ENCODE measurements around the gene MYH9. TPM values are rescaled to one million over a fixed set of nuclear protein-coding genes. Genes with fewer than 3 reads are reported as not detected.

The MYH9 gene
- total RNA-seq, 4 donors from 2014 or later: 337 to 553 (median 433) TPM

- Histone ChIP-seq H3K36me3 (peaks cover 3 to 97% (median 9%) of the 10 kb centered on the region in 3 donors), H3K4me3 (no peak overlapping the region), H3K27me3 (no peaks in the 10 kb centered on the region), H3K9me3 (no peaks in the 10 kb centered on the region), H3K4me1 (peaks cover 0 to 3% (median 0%) of the 10 kb centered on the region in 4 donors), H3K27ac (no peak overlapping the region)
- TF ChIP-seq CTCF (IDR thresholded peaks at IDR 0.05) (no peak), POLR2A (IDR thresholded peaks at IDR 0.05) (no peak)
- DNase-seq: peak in 1 of 3 donors; percentile 34
Observed at GRCh38 chr22:36299295-36299694, 88.5 kb downstream of the MYH9 start.

- Histone ChIP-seq H3K36me3 (peaks cover 3 to 98% (median 9%) of the 10 kb centered on the region in 3 donors), H3K4me3 (no peak overlapping the region), H3K9me3 (no peaks in the 10 kb centered on the region), H3K4me1 (no peaks in the 10 kb centered on the region), H3K27me3 (no peaks in the 10 kb centered on the region), H3K27ac (no peak overlapping the region)
- TF ChIP-seq CTCF (IDR thresholded peaks at IDR 0.05) (no peak), POLR2A (IDR thresholded peaks at IDR 0.05) (no peak)
- no peak for DNase-seq
Observed at GRCh38 chr22:36298601-36299000, 89.2 kb downstream of the MYH9 start.

- H3K36me3 ChIP-seq: peaks cover 3 to 100% (median 9%) of the 10 kb centered on the region in 3 donors
- no peak for DNase-seq
- no peaks in the 10 kb centered on the region for H3K27me3 ChIP-seq
- no peak for TF ChIP-seq CTCF (IDR thresholded peaks at IDR 0.05)
- no peak for TF ChIP-seq POLR2A (IDR thresholded peaks at IDR 0.05)
- H3K4me1 ChIP-seq: no peaks in the 10 kb centered on the region
- no peak overlapping the region for H3K27ac ChIP-seq
- H3K9me3 ChIP-seq: no peaks in the 10 kb centered on the region
- H3K4me3 ChIP-seq: no peak overlapping the region
Observed at GRCh38 chr22:36298118-36298517, 89.6 kb downstream of the MYH9 start.

GRCh38 chr22:36297568-36297967, 90.2 kb downstream of the MYH9 start:
- Histone ChIP-seq H3K27me3 (no peaks in the 10 kb centered on the region), H3K9me3 (no peaks in the 10 kb centered on the region), H3K4me3 (no peak overlapping the region), H3K27ac (no peak overlapping the region), H3K4me1 (no peaks in the 10 kb centered on the region), H3K36me3 (peaks cover 3 to 100% (median 14%) of the 10 kb centered on the region in 3 donors)
- TF ChIP-seq POLR2A (IDR thresholded peaks at IDR 0.05) (no peak), CTCF (IDR thresholded peaks at IDR 0.05) (no peak)
- no peak for DNase-seq

- DNase-seq: no peak
- H3K4me1 ChIP-seq: no peaks in the 10 kb centered on the region
Observed at GRCh38 chr22:36296690-36297089, 91.1 kb downstream of the MYH9 start.

More at GRCh38 chr22:36296690-36297089, 91.1 kb downstream of the MYH9 start:
- H3K36me3 ChIP-seq: peaks cover 3 to 100% (median 14%) of the 10 kb centered on the region in 3 donors
- H3K27ac ChIP-seq: no peak overlapping the region
- no peaks in the 10 kb centered on the region for H3K27me3 ChIP-seq
- no peak overlapping the region for H3K4me3 ChIP-seq
- H3K9me3 ChIP-seq: no peaks in the 10 kb centered on the region
- TF ChIP-seq POLR2A (IDR thresholded peaks at IDR 0.05) (no peak), CTCF (IDR thresholded peaks at IDR 0.05) (no peak)

All from Peyer's patch (tissue), 4 donors.